ENCODE results near the gene CDCA4.

The CDCA4 gene

DNA sequence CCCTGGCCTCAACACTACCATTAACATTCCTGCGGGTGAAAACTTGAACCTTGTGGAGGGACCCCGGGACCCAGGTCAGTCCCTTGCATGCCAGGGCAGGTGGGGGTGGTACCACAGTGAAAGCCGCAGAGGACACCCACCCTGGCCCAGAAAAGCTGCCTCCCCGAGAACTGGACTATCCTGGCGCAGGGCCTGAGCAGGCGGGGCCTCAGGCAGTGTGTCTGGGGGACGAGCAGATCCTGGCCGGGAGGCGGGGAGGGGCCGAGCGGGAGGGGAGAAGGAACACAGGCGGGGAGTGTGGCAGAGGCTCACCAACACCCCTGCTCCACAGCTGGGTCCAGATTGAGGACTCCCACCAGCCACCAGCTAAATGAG lies 52.7 kb downstream of the CDCA4 start:
- no peak for TF ChIP-seq TAF1 (IDR thresholded peaks at IDR 0.05; ENCODE audit: borderline replicate concordance, insufficient read depth, low read length)
- no peak for TF ChIP-seq FOXP2 (optimal IDR thresholded peaks at IDR 0.05; ENCODE audit: borderline replicate concordance, extremely low read depth, extremely low read length, insufficient read depth)

DNA sequence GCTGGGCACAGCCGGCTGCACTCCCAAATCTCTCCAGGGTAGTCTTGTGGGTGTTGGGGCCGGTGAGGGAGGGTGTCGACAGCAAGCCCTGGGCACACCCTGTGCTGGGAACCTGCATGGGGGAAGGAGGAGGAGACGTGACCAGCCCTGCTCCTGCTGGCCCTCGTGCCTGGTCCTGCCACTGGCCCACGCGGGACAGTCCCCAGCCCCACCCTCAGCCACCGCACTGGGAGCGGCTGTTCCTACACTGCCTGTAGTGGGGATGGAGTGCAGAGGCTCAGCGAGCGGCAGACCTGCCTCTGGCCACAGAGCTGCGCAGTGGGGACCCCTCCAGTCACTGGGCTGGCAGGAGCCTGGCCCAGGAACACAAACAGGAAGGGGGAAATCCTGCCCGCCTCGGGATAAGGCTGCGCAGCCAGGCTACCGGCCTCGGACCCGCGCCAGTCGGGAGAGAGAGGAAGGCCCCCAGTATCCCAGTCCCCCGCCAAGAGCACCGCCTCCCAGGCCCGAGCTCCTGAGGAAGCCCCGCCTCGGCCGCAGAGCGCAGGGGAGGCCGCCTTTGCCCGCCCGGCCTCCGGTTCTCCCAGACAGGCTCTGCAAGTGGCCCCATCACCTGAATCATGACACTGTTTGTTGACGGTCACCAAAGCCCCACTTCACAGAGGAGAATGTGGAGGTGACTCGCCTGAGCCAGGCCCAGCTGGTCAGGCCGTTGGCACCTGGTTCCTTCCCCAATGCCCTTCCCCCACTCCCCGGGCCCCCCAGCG lies 53.3 kb downstream of the CDCA4 start:
- TF ChIP-seq FOXP2 (optimal IDR thresholded peaks at IDR 0.05; ENCODE audit: borderline replicate concordance, extremely low read depth, extremely low read length, insufficient read depth) (no peak), SIN3A (IDR thresholded peaks at IDR 0.05; ENCODE audit: borderline replicate concordance, insufficient read depth, low read length) (no peak), REST (IDR thresholded peaks at IDR 0.05; ENCODE audit: insufficient read depth in 1 of 2, low read depth in 2 of 2, low read length in 2 of 2) (no peak), POLR2AphosphoS5 (IDR thresholded peaks at IDR 0.05; ENCODE audit: low read depth, low read length) (no peak), TAF1 (IDR thresholded peaks at IDR 0.05; ENCODE audit: borderline replicate concordance, insufficient read depth, low read length) (no peak)

- TF ChIP-seq TAF1 (IDR thresholded peaks at IDR 0.05; ENCODE audit: borderline replicate concordance, insufficient read depth, low read length) (no peak), POLR2AphosphoS5 (IDR thresholded peaks at IDR 0.05; ENCODE audit: low read depth, low read length) (no peak), REST (IDR thresholded peaks at IDR 0.05; ENCODE audit: insufficient read depth in 1 of 2, low read depth in 2 of 2, low read length in 2 of 2) (no peak), SIN3A (IDR thresholded peaks at IDR 0.05; ENCODE audit: borderline replicate concordance, insufficient read depth, low read length) (no peak), FOXP2 (optimal IDR thresholded peaks at IDR 0.05; ENCODE audit: borderline replicate concordance, extremely low read depth, extremely low read length, insufficient read depth) (no peak)
Observed at GRCh38 chr14:104966981-104967385, 53.9 kb downstream of the CDCA4 start.

- TF ChIP-seq FOXP2 (optimal IDR thresholded peaks at IDR 0.05; ENCODE audit: borderline replicate concordance, extremely low read depth, extremely low read length, insufficient read depth) (no peak), POLR2AphosphoS5 (IDR thresholded peaks at IDR 0.05; ENCODE audit: low read depth, low read length) (no peak), TAF1 (IDR thresholded peaks at IDR 0.05; ENCODE audit: borderline replicate concordance, insufficient read depth, low read length) (no peak), SIN3A (IDR thresholded peaks at IDR 0.05; ENCODE audit: borderline replicate concordance, insufficient read depth, low read length) (no peak), REST (IDR thresholded peaks at IDR 0.05; ENCODE audit: insufficient read depth in 1 of 2, low read depth in 2 of 2, low read length in 2 of 2) (no peak)
Observed at GRCh38 chr14:104966261-104966865, 54.5 kb downstream of the CDCA4 start.

DNA sequence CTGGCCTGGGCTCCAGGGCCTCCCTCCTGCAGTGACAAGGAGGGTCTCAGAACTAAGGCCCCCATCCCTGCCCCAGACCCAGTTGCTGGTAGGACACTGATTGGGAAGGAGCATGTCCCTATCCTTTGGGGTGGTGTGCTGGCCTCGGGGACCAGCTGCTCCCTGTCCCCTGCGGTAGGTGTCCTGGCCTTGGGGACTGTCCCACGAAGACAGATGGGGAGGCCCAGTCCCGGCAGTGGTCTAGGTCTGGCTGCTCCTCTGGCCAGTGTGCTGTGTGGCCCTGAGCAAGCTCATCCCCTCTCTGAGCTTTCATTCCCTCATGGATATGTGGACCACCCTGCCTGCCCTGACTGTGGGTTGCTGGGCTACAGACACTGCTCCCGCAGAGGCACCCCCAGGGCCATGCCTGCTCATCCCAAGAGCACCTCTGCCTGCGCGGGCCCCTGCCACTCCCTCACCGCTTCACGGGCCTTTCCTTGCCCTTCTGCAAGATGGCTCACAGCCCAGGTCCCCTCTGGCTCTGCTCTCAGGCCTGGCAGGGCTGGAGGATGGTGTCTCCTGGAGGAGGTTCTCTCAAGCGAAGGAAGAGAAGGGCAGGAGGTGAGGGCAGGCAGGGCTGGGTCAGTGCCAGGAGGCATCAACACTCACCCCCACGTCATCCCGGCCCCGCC lies 55.2 kb downstream of the CDCA4 start:
- TF ChIP-seq SIN3A (IDR thresholded peaks at IDR 0.05; ENCODE audit: borderline replicate concordance, insufficient read depth, low read length) = no peak
- no peak for TF ChIP-seq TAF1 (IDR thresholded peaks at IDR 0.05; ENCODE audit: borderline replicate concordance, insufficient read depth, low read length)
- TF ChIP-seq REST (IDR thresholded peaks at IDR 0.05; ENCODE audit: insufficient read depth in 1 of 2, low read depth in 2 of 2, low read length in 2 of 2) = no peak
- TF ChIP-seq POLR2AphosphoS5 (IDR thresholded peaks at IDR 0.05; ENCODE audit: low read depth, low read length) = no peak
- no peak for TF ChIP-seq FOXP2 (optimal IDR thresholded peaks at IDR 0.05; ENCODE audit: borderline replicate concordance, extremely low read depth, extremely low read length, insufficient read depth)
